Stimulated activated CD4-positive, alpha-beta T cell treated with anti-CD3 and anti-CD28 coated beads, Interleukin-1b, Interleukin-23, amount 100 ng/mL, for 1 hour (primary cell): ENCODE measurements around the gene PIK3CB.
A peak's percentile ranks its signal among the peaks of the same experiment; 100 is the strongest.
"Not testable (repeated sequence)": the region's sequence is repeated elsewhere in the genome, so short reads cannot be mapped to it uniquely, and the experiment has no call there.

ENCODE experiments used
- DNase-seq, 2 donors: peaks; one replicate each; pipeline ENCODE4 v3.0.0-alpha.2; 2020; ENCODE audit warnings: low read depth in 2 of 2

The PIK3CB gene

GRCh38 chr3:138803006-138803653 is 31.6 kb downstream of the PIK3CB start:
- DNase-seq: no peak

GRCh38 chr3:138802223-138802622 is 32.5 kb downstream of the PIK3CB start:
- DNase-seq: not testable (repeated sequence)

GRCh38 chr3:138801792-138802191 is 32.9 kb downstream of the PIK3CB start:
- DNase-seq: no peak

GRCh38 chr3:138800248-138800647 is 34.5 kb downstream of the PIK3CB start:
- no peak for DNase-seq

- DNase-seq: no peak
These were observed 34.9 kb downstream of the PIK3CB start for GRCh38 chr3:138799822-138800221.

- no peak for DNase-seq
These were observed 37.2 kb downstream of the PIK3CB start for GRCh38 chr3:138797508-138798038.

- DNase-seq: no peak
These were observed 38.0 kb downstream of the PIK3CB start for GRCh38 chr3:138796761-138797160.

GRCh38 chr3:138786788-138787271 is 47.9 kb downstream of the PIK3CB start:
- no peak for DNase-seq

- DNase-seq: no peak
These were observed 48.8 kb downstream of the PIK3CB start for GRCh38 chr3:138785951-138786350.

- DNase-seq: not testable (repeated sequence)
These were observed 49.3 kb downstream of the PIK3CB start for GRCh38 chr3:138785362-138785857.

- no peak for DNase-seq
These were observed 52.0 kb downstream of the PIK3CB start for GRCh38 chr3:138782755-138783154.

- DNase-seq: peak in 1 of 2 donors; percentile 2
These were observed 53.7 kb downstream of the PIK3CB start for GRCh38 chr3:138781012-138781470.

GRCh38 chr3:138778643-138779042 is 56.1 kb downstream of the PIK3CB start:
- no peak for DNase-seq

GRCh38 chr3:138776961-138777360 is 57.8 kb downstream of the PIK3CB start:
- DNase-seq: no peak

GRCh38 chr3:138775254-138775595 is 59.5 kb downstream of the PIK3CB start:
- no peak for DNase-seq

GRCh38 chr3:138774529-138775253 is 60.0 kb downstream of the PIK3CB start:
- DNase-seq: no peak

- DNase-seq: no peak
These were observed 63.1 kb downstream of the PIK3CB start for GRCh38 chr3:138771585-138771984.

GRCh38 chr3:138769616-138770015 is 65.1 kb downstream of the PIK3CB start:
- DNase-seq: no peak

- no peak for DNase-seq
These were observed 65.8 kb downstream of the PIK3CB start for GRCh38 chr3:138768946-138769345.

- DNase-seq: no peak
These were observed 66.6 kb downstream of the PIK3CB start for GRCh38 chr3:138768125-138768524.

- DNase-seq: no peak
These were observed 67.1 kb downstream of the PIK3CB start for GRCh38 chr3:138767498-138768104.

- DNase-seq: no peak
These were observed 73.7 kb downstream of the PIK3CB start for GRCh38 chr3:138761002-138761401.
